ENCODE results near the gene MPZL2.

The MPZL2 gene

GRCh38 chr11:118263695-118264568 is at the start of gene MPZL2:
Gene MPZL2 (minus strand): TSS chr11:118264297. CDS start chr11:118264153, 144 bp downstream.
- Histone ChIP-seq H3K4me1 (peaks cover 7% of the 10 kb centered on the region), H3K36me3 (ENCODE audit: control insufficient read depth, insufficient read depth, low read length) (no peaks in the 10 kb centered on the region), H3K4me3 (ENCODE audit: low read depth, low read length) (peak within 1 kb of the TSS; percentile 52), H3K79me2 (no peaks in the 10 kb centered on the region), H3K9ac (peak within 1 kb of the TSS; percentile 46), H3K9me3 (ENCODE audit: control insufficient read depth, low read length) (no peaks in the 10 kb centered on the region), H3K4me2 (ENCODE audit: low read length) (peak within 1 kb of the TSS; percentile 68), H2AFZ (peak within 1 kb of the TSS; percentile 76), H3K27ac (peak within 1 kb of the TSS; percentile 89), H3K27me3 (ENCODE audit: control insufficient read depth, insufficient read depth, low read length) (no peaks in the 10 kb centered on the region)
- no peak for TF ChIP-seq CTCF (IDR thresholded peaks at IDR 0.05)

- no peak overlapping the region for H3K4me3 ChIP-seq (ENCODE audit: low read depth, low read length)
- no peak overlapping the region for H3K9ac ChIP-seq
- no peak overlapping the region for H2AFZ ChIP-seq
- H3K36me3 ChIP-seq (ENCODE audit: control insufficient read depth, insufficient read depth, low read length): no peaks in the 10 kb centered on the region
- TF ChIP-seq CTCF (IDR thresholded peaks at IDR 0.05): no peak
- no peaks in the 10 kb centered on the region for H3K27me3 ChIP-seq (ENCODE audit: control insufficient read depth, insufficient read depth, low read length)
- no peaks in the 10 kb centered on the region for H3K9me3 ChIP-seq (ENCODE audit: control insufficient read depth, low read length)
- H3K4me2 ChIP-seq (ENCODE audit: low read length): no peak overlapping the region
- no peaks in the 10 kb centered on the region for H3K79me2 ChIP-seq
- no peak overlapping the region for H3K27ac ChIP-seq
- peaks cover 4% of the 10 kb centered on the region for H3K4me1 ChIP-seq
These were observed 49.1 kb upstream of the MPZL2 start for GRCh38 chr11:118313242-118313641.

- Histone ChIP-seq H2AFZ (no peak overlapping the region), H3K27me3 (ENCODE audit: control insufficient read depth, insufficient read depth, low read length) (no peaks in the 10 kb centered on the region), H3K4me1 (peaks cover 4% of the 10 kb centered on the region), H3K4me2 (ENCODE audit: low read length) (no peak overlapping the region), H3K4me3 (ENCODE audit: low read depth, low read length) (no peak overlapping the region), H3K79me2 (no peaks in the 10 kb centered on the region), H3K9ac (no peak overlapping the region), H3K36me3 (ENCODE audit: control insufficient read depth, insufficient read depth, low read length) (no peaks in the 10 kb centered on the region), H3K27ac (no peak overlapping the region), H3K9me3 (ENCODE audit: control insufficient read depth, low read length) (no peaks in the 10 kb centered on the region)
- no peak for TF ChIP-seq CTCF (IDR thresholded peaks at IDR 0.05)
These were observed 48.2 kb upstream of the MPZL2 start for GRCh38 chr11:118312328-118312727.

GRCh38 chr11:118311518-118311917 is 47.4 kb upstream of the MPZL2 start:
- Histone ChIP-seq H3K4me3 (ENCODE audit: low read depth, low read length) (no peak overlapping the region), H3K36me3 (ENCODE audit: control insufficient read depth, insufficient read depth, low read length) (no peaks in the 10 kb centered on the region), H3K9ac (no peak overlapping the region), H2AFZ (no peak overlapping the region), H3K4me1 (peaks cover 4% of the 10 kb centered on the region), H3K27ac (no peak overlapping the region), H3K9me3 (ENCODE audit: control insufficient read depth, low read length) (no peaks in the 10 kb centered on the region), H3K27me3 (ENCODE audit: control insufficient read depth, insufficient read depth, low read length) (no peaks in the 10 kb centered on the region), H3K79me2 (no peaks in the 10 kb centered on the region), H3K4me2 (ENCODE audit: low read length) (no peak overlapping the region)
- TF ChIP-seq CTCF (IDR thresholded peaks at IDR 0.05): no peak

All from parathyroid adenoma (tissue), 2 donors.